GM19351 (cell line): Measurements from ENCODE around the gene RHBDF2.

Experiments
- ATAC-seq: cut with Tn5 transposase; IDR thresholded peaks from one replicate; pipeline ENCODE4 v1.9.1; 2021; ENCODE audit warnings: mild to moderate bottlenecking, moderate library complexity; ENCODE audit not compliant: unreplicated experiment

RHBDF2 gene

GRCh38 chr17:76441686-76442340 lies 59.4 kb downstream of the RHBDF2 start:
- no peak for ATAC-seq

GRCh38 chr17:76440751-76441362 lies 60.4 kb downstream of the RHBDF2 start:
- ATAC-seq, result no peak

GRCh38 chr17:76439314-76439928 lies 61.8 kb downstream of the RHBDF2 start:
- no peak for ATAC-seq

- ATAC-seq, result no peak
These were observed 62.3 kb downstream of the RHBDF2 start for GRCh38 chr17:76438906-76439305.

GRCh38 chr17:76437467-76438402 lies 63.5 kb downstream of the RHBDF2 start:
- no peak for ATAC-seq

GRCh38 chr17:76435751-76436150 lies 65.5 kb downstream of the RHBDF2 start:
- ATAC-seq, result no peak

GRCh38 chr17:76434870-76435269 lies 66.4 kb downstream of the RHBDF2 start:
- no peak for ATAC-seq

GRCh38 chr17:76433693-76434092 lies 67.5 kb downstream of the RHBDF2 start:
- ATAC-seq, result no peak

- ATAC-seq, result no peak
These were observed 68.4 kb downstream of the RHBDF2 start for GRCh38 chr17:76432712-76433336.

GRCh38 chr17:76432004-76432403 lies 69.2 kb downstream of the RHBDF2 start:
- no peak for ATAC-seq

- no peak for ATAC-seq
These were observed 69.7 kb downstream of the RHBDF2 start for GRCh38 chr17:76431509-76431908.

GRCh38 chr17:76428511-76428910 lies 72.7 kb downstream of the RHBDF2 start:
- ATAC-seq, result no peak

- ATAC-seq, result no peak
These were observed 73.6 kb downstream of the RHBDF2 start for GRCh38 chr17:76427501-76428231.

- ATAC-seq, result no peak
These were observed 74.4 kb downstream of the RHBDF2 start for GRCh38 chr17:76426853-76427252.

GRCh38 chr17:76422860-76423259 lies 78.4 kb downstream of the RHBDF2 start:
- ATAC-seq, result no peak

GRCh38 chr17:76422406-76422805 lies 78.8 kb downstream of the RHBDF2 start:
- no peak for ATAC-seq

- ATAC-seq, result no peak
These were observed 80.2 kb downstream of the RHBDF2 start for GRCh38 chr17:76421044-76421407.
